ENCODE results near the gene CD80.
"Not testable (repeated sequence)": the region's sequence is repeated elsewhere in the genome, so short reads cannot be mapped to it uniquely, and the experiment has no call there.

The CD80 gene

DNA sequence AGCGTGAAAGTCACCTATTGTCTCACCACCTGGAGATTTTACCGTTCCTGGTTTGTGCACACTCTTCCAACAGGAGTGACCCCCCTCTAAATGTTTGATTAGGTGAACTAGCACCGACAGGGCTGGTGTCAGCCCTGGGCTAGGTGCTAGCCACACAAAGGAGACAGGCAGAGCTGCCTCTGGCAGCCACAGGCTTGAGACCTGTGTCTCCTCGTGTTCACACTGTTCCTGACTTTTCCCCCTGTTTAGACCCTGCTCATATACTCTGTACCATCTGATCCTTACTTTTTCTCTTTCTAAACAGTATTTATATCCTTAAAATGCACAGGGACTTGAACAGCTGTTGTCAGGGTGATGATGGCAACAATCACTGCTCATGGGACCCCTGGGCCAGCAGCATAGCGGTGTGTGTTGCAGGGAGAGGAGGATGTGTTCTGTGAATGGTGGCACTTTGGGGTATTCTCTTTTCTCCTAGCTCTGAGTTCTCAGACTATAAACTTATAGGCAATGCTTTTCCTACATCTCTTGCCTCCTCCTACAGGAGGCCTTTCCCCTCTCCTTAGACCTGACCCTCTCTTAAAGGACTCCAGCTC, 5.5 kb downstream of the CD80 start:
- TF ChIP-seq, protein P1, sequence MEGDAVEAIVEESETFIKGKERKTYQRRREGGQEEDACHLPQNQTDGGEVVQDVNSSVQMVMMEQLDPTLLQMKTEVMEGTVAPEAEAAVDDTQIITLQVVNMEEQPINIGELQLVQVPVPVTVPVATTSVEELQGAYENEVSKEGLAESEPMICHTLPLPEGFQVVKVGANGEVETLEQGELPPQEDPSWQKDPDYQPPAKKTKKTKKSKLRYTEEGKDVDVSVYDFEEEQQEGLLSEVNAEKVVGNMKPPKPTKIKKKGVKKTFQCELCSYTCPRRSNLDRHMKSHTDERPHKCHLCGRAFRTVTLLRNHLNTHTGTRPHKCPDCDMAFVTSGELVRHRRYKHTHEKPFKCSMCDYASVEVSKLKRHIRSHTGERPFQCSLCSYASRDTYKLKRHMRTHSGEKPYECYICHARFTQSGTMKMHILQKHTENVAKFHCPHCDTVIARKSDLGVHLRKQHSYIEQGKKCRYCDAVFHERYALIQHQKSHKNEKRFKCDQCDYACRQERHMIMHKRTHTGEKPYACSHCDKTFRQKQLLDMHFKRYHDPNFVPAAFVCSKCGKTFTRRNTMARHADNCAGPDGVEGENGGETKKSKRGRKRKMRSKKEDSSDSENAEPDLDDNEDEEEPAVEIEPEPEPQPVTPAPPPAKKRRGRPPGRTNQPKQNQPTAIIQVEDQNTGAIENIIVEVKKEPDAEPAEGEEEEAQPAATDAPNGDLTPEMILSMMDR (IDR thresholded peaks at IDR 0.05; ENCODE audit: insufficient read depth, low read length, missing control alignments): no peak
- CTCF ChIA-PET: no interaction called here
- POLR2A ChIA-PET: no interaction called here
- no peak for DNase-seq (ENCODE audit: low read depth, low spot score)
- H3K4me3 ChIP-seq (ENCODE audit: low read depth, low read length): no peak overlapping the region

DNA sequence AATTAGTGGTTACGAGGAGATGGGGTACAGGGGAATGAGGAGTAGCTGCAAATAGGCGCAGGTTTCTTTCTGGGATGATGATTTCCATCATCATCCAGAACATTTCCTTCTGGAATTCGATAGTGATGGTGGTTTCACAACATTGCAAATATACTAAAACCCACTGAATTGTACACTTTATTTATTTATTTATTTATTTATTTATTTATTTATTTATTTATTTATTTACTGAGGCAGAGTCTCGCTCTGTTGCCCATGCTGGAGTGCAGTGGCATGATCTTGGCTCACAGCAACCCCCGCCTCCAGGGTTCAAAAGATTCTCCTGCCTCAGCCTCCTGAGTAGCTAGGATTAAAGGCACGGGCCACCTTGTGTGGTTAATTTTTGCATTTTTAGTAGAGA, 6.5 kb downstream of the CD80 start:
- POLR2A ChIA-PET; H3K4me3 ChIP-seq (ENCODE audit: low read depth, low read length); CTCF ChIA-PET; DNase-seq (ENCODE audit: low read depth, low spot score): not testable (repeated sequence)

DNA sequence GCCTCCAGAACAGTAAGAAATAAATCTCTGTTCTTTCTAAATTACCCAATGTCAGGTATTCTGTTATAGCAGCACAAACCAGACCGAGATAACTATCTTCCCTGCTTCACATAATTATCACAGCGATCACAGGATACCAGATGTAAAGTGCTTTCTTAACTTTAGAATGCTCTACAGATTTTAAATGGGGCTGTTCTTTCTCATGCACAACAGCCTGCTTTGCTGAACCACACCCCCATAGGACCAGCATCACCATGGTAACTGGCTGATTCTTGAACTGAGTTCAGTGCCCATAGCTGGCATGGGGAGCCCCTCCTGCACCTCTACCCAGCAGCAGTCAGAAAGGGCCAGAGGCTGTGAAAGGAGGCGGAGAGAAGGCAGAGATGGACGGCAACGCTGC, 7.8 kb downstream of the CD80 start:
- TF ChIP-seq, protein P1 (IDR thresholded peaks at IDR 0.05; ENCODE audit: insufficient read depth, low read length, missing control alignments): no peak
- ChIA-PET CTCF (no interaction called here), POLR2A (no interaction called here)
- no peak overlapping the region for H3K4me3 ChIP-seq (ENCODE audit: low read depth, low read length)
- DNase-seq (ENCODE audit: low read depth, low spot score): no peak

DNA sequence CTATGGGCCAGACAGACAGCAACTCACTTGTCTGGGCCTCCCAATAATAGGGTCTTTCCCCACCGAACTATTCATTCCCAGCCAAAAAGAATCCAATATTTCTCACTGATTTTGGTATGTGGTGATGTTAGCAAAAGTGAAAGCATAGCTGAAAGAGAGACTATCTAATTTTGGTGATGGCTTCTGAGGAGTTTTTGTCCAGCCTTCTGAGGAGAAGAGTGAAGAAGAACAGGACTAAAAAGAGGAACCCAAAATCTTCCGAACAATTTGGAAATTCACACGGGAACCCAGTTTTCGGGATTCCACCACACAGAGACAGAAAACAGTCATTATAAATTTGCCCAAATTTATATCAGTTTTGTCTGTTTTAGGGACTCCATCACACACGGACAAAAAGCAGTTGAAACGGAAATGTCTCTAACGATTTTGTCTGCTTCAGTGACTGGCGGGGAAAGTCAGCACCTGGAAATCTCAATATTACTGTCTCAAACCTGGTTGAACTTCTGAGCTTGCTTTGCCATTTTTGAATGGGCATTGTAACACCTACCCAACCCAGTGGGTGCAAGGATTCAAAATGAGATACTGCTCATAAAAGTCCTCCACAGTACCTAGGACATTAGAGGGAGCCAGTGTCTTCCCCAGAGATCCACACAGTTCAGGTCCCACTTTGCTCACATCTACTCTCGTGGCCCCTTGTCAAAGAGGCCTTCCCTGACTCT, 9.1 kb downstream of the CD80 start:
- DNase-seq (ENCODE audit: low read depth, low spot score): no peak
- no peak overlapping the region for H3K4me3 ChIP-seq (ENCODE audit: low read depth, low read length)
- POLR2A ChIA-PET: no interaction called here
- TF ChIP-seq, protein P1 (IDR thresholded peaks at IDR 0.05; ENCODE audit: insufficient read depth, low read length, missing control alignments): no peak
- CTCF ChIA-PET: interaction anchor here (1.4 kb wide), 1 partner anchor 9 kb away, joined by 9 read pairs; the partner anchor contains the start of gene CD80

DNA sequence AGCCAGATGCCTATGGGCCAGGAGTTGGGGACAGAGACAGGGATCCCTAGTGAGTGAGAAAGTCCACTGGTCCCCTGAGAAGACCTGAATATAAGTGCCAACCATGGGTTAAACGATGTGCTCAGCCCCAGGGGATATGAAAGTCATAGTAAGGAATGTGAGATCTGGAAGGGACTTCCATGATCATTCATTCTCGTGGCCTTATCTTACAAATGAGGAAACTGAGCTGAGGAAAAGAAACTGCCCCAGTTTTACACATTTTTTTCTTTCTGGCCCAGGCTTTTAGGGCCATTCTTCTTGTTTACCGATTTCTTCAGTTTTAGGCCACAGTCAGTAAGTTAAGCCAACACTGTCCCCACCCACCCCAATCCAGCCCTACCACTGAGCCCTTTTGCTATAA, 11.1 kb downstream of the CD80 start:
- ChIA-PET POLR2A (no interaction called here), CTCF (interaction anchor here (1.9 kb wide), 1 partner anchor 11 kb away, joined by 5 read pairs; the partner anchor contains the start of gene CD80)
- H3K4me3 ChIP-seq (ENCODE audit: low read depth, low read length): no peak overlapping the region
- TF ChIP-seq, protein P1 (IDR thresholded peaks at IDR 0.05; ENCODE audit: insufficient read depth, low read length, missing control alignments): no peak
- DNase-seq (ENCODE audit: low read depth, low spot score): no peak

DNA sequence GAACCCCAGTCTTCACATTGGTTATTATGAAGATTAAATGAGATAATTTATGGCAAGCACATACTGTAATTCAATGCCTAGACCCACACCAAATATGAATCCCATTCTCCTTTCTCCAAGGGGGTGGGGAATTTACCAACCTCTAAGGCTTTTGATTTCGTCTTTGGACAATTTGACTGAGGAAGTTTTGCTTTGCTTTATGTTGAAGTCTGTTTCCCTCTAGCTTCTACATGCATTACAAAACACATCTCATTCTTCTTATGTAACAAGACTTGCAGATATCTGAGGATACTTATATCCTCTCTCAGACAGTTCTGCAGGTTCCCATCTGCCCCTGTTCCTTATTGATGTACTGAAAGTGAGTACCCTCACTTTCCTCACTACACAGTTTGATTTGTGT, 12.2 kb downstream of the CD80 start:
- CTCF ChIA-PET: interaction anchor here (1.9 kb wide), 1 partner anchor 12 kb away, joined by 5 read pairs; the partner anchor contains the start of gene CD80
- TF ChIP-seq, protein P1 (IDR thresholded peaks at IDR 0.05; ENCODE audit: insufficient read depth, low read length, missing control alignments): no peak
- POLR2A ChIA-PET: no interaction called here
- no peak for DNase-seq (ENCODE audit: low read depth, low spot score)
- no peak overlapping the region for H3K4me3 ChIP-seq (ENCODE audit: low read depth, low read length)

DNA sequence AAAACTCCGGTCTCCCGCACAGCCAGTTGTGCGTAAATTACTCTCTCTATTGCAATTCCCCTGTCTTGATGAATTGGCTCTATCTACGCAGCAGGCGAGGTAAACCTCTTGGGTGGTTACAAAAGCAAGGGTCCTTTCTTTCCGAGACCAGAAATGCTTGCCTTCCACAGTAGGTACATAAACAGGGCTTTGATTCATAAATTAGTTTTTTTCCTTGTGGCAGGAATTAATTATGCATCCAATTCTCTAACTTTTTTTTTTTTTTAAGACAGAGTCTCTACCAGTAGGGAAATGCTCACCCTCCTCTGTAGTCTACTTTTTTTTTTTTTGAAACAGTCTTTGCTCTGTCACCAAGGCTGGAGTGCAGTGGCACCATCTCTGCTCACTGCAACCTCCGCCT, 16.3 kb downstream of the CD80 start:
- POLR2A ChIA-PET: no interaction called here

More for the DNA sequence above, 16.3 kb downstream of the CD80 start:
- no peak overlapping the region for H3K4me3 ChIP-seq (ENCODE audit: low read depth, low read length)
- TF ChIP-seq, protein P1 (IDR thresholded peaks at IDR 0.05; ENCODE audit: insufficient read depth, low read length, missing control alignments): no peak
- CTCF ChIA-PET: no interaction called here
- no peak for DNase-seq (ENCODE audit: low read depth, low spot score)
